SK-N-MC (cell line): ENCODE data around the gene NOP58.

Experiments
- DNase-seq: peaks from one replicate; pipeline ENCODE4 v3.0.0-alpha.2; 2011; ENCODE audit warnings: low read depth, low spot score
- H3K27ac ChIP-seq: fragments of 200-600 bp; sonication (generic); 2 replicates; pipeline ENCODE4 v1.5.1; 2016; ENCODE audit warnings: mixed run types
- H3K36me3 ChIP-seq: fragments of 200-600 bp; sonication (generic); 2 replicates; pipeline ENCODE4 v1.6.1; 2017; ENCODE audit warnings: antibody characterized with exemption, low read length, mixed read lengths; ENCODE audit not compliant: insufficient read depth
- H3K4me3 ChIP-seq: fragments of 200-600 bp; sonication (generic); 2 replicates; pipeline ENCODE4 v1.5.1; 2016
- H3K9ac ChIP-seq: fragments of 200-600 bp; sonication (generic); 2 replicates; pipeline ENCODE4 v1.8.0; 2017; ENCODE audit warnings: mixed run types, mixed read lengths; ENCODE audit not compliant: insufficient read length
- H3K9me3 ChIP-seq: fragments of 200-600 bp; sonication (generic); 2 replicates; pipeline ENCODE4 v1.6.1; 2017; ENCODE audit warnings: low read depth, mild to moderate bottlenecking, antibody characterized with exemption, low read length, moderate library complexity, mixed read lengths
- EZH2 ChIP-seq: fragments of 200-600 bp; sonication (generic); IDR thresholded peaks from one replicate; pipeline ENCODE4 v1.6.1; 2017; ENCODE audit warnings: antibody characterized with exemption
- FOXP2 ChIP-seq: optimal IDR thresholded peaks from 2 replicates; pipeline ENCODE3; 2011; ENCODE audit warnings: mild to moderate bottlenecking, moderate library complexity; ENCODE audit not compliant: insufficient read depth; ENCODE audit errors: extremely low read length, control extremely low read depth
- POLR2AphosphoS5 ChIP-seq: IDR thresholded peaks from 2 replicates; pipeline ENCODE4 v1.6.1; 2012; ENCODE audit warnings: mild to moderate bottlenecking, low read depth, low read length, borderline replicate concordance

Gene NOP58

GRCh38 chr2:202289394-202290204, 24.0 kb downstream of the NOP58 start:
- no peak for DNase-seq
- Histone ChIP-seq H3K36me3 (peaks cover 98% of the 10 kb centered on the region), H3K9ac (no peak overlapping the region)

DNA sequence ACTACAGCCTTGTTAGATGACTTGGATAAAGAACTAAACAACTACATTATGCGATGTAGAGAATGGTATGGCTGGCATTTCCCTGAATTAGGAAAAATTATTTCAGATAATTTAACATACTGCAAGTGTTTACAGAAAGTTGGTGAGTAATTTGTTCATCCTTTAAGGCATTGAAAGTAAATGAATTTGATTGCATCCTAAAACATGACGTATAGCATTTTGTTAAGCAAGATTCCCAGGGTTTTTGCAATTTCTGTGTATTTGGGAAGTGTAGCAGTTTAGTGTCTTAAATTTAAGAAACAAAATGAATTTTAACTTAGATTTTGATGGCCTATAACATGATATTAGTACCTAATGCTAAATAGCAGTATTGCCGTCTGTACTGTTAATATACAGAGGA, 24.8 kb downstream of the NOP58 start:
- TF ChIP-seq POLR2AphosphoS5: no peak
- no peak for TF ChIP-seq FOXP2
- no peak for TF ChIP-seq EZH2
- H3K36me3 ChIP-seq: peaks cover 98% of the 10 kb centered on the region

More at GRCh38 chr2:202289394-202290204, 24.0 kb downstream of the NOP58 start:
- Histone ChIP-seq H3K4me3 (no peak overlapping the region), H3K27ac (no peak overlapping the region), H3K9me3 (no peaks in the 10 kb centered on the region)
- TF ChIP-seq POLR2AphosphoS5 (no peak), FOXP2 (no peak), EZH2 (no peak)

GRCh38 chr2:202290970-202291369, 25.4 kb downstream of the NOP58 start:
- TF ChIP-seq POLR2AphosphoS5: no peak
- no peak for TF ChIP-seq FOXP2
- TF ChIP-seq EZH2: no peak
- H3K36me3 ChIP-seq: peaks cover 98% of the 10 kb centered on the region
- no peak overlapping the region for H3K9ac ChIP-seq
- no peak overlapping the region for H3K4me3 ChIP-seq
- H3K27ac ChIP-seq: no peak overlapping the region
- no peaks in the 10 kb centered on the region for H3K9me3 ChIP-seq
- DNase-seq: no peak

More for the DNA sequence above, 24.8 kb downstream of the NOP58 start:
- Histone ChIP-seq H3K4me3 (no peak overlapping the region), H3K9ac (no peak overlapping the region), H3K9me3 (no peaks in the 10 kb centered on the region), H3K27ac (no peak overlapping the region)
- DNase-seq: no peak

DNA sequence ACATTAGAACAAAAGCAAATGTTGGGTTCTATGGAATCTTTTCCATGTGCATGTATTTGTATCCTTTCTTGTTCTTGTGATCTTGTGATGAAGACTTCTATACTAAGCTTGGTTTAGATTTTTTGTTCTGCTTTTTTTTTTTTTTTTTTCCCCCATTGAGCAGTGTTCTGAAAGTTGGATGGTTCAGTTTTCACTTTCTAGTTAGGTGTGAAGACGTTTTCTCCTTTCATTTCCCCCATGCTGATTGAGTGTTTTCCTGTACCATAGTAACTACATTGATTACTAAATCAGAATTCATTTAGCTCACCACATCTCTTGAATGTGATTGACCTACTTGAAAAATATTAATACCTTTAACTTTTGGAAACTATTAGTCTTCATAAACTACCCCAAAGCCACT, 34.1 kb downstream of the NOP58 start:
- no peak for TF ChIP-seq EZH2
- no peak for TF ChIP-seq FOXP2
- no peak for TF ChIP-seq POLR2AphosphoS5
- Histone ChIP-seq H3K9ac (no peak overlapping the region), H3K27ac (no peak overlapping the region), H3K9me3 (no peaks in the 10 kb centered on the region), H3K4me3 (no peak overlapping the region), H3K36me3 (peaks cover 95% of the 10 kb centered on the region)
- DNase-seq: no peak

GRCh38 chr2:202306034-202306433, 40.5 kb downstream of the NOP58 start:
- Histone ChIP-seq H3K27ac (no peak overlapping the region), H3K9me3 (no peaks in the 10 kb centered on the region), H3K36me3 (peaks cover 81% of the 10 kb centered on the region), H3K4me3 (no peak overlapping the region), H3K9ac (no peak overlapping the region)
- TF ChIP-seq EZH2: no peak
- TF ChIP-seq FOXP2: no peak
- no peak for TF ChIP-seq POLR2AphosphoS5
- no peak for DNase-seq

- Histone ChIP-seq H3K9ac (no peak overlapping the region), H3K4me3 (no peak overlapping the region), H3K27ac (no peak overlapping the region), H3K36me3 (peaks cover 74% of the 10 kb centered on the region), H3K9me3 (no peaks in the 10 kb centered on the region)
- no peak for DNase-seq
- TF ChIP-seq EZH2: no peak
- TF ChIP-seq FOXP2: no peak
- TF ChIP-seq POLR2AphosphoS5: no peak
Observed at GRCh38 chr2:202307690-202308089, 42.1 kb downstream of the NOP58 start.

GRCh38 chr2:202311823-202312388, 46.3 kb downstream of the NOP58 start:
- H3K27ac ChIP-seq: 0 out of 2 replicates have a peak overlapping the region, but pooled peaks have one; percentile 42
- no peak overlapping the region for H3K9ac ChIP-seq
- H3K9me3 ChIP-seq: no peaks in the 10 kb centered on the region
- no peak for DNase-seq
- peaks cover 32% of the 10 kb centered on the region for H3K36me3 ChIP-seq
- TF ChIP-seq FOXP2 (no peak), POLR2AphosphoS5 (no peak), EZH2 (no peak)
- no peak overlapping the region for H3K4me3 ChIP-seq

DNA sequence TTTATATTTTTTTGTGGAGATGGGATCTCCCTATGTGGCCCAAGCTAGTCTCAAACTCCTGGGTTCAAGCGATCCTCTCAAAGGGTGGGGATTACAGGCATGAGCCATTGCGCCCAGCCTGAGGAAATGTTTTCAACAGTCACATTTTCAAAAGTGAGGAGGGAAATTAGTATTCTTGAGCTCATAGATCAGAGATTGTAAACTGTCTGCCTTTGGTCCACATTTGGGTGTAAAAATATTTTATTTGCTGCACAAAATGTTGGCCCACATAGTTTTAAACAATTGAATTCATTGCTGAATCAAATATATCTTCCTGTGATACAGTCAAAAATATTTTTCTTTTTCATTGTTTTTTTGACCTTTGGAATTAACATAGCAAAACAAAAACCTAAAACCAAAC, 48.6 kb downstream of the NOP58 start:
- Histone ChIP-seq H3K27ac (peak overlapping the region; percentile 54; the same call in 1 of the 2 replicates), H3K9ac (no peak overlapping the region), H3K36me3 (peaks cover 22% of the 10 kb centered on the region), H3K9me3 (no peaks in the 10 kb centered on the region), H3K4me3 (no peak overlapping the region)
- TF ChIP-seq FOXP2: no peak
- no peak for TF ChIP-seq EZH2
- no peak for TF ChIP-seq POLR2AphosphoS5
- DNase-seq: no peak
